ENCODE measurements around the gene FBH1. TPM values are rescaled to one million over a fixed set of nuclear protein-coding genes. Genes with fewer than 3 reads are reported as not detected.

Gene FBH1
- total and polyA plus RNA-seq, 9 of the 15 experiments (the other 6 are each of a cell fraction or from before 2014, with no cell fraction given): 13.4 to 108 (median 77.8) TPM

GRCh38 chr10:5940807-5941218, 50.8 kb downstream of the FBH1 start (continued):
- TF ChIP-seq BCLAF1 (IDR thresholded peaks at IDR 0.05; ENCODE audit: borderline replicate concordance in 1 of 2, control insufficient read depth in 1 of 2, low read depth in 2 of 2, low read length in 1 of 2) (0 out of 4 replicates have a peak, but pooled peaks of 1 of the 2 experiments have one; percentile 27), SMARCA4 (IDR thresholded peaks at IDR 0.05) (peak; percentile 80), GABPB2 (CRISPR knock-in tag; conservative IDR thresholded peaks at IDR 0.05) (no peak), MAZ (CRISPR knock-in tag; conservative IDR thresholded peaks at IDR 0.05 in 1 of 2, IDR thresholded peaks at IDR 0.05 in 1 of 2) (peak in 1 of 2 experiments; percentile 46; a peak in 1 of 4 replicates), HDAC2 (IDR thresholded peaks at IDR 0.05) (peak; percentile 54), HMBOX1 (IDR thresholded peaks at IDR 0.05) (peak; percentile 76; the same call in 1 of the 2 replicates), BRD9 (IDR thresholded peaks at IDR 0.05; ENCODE audit: low read depth, partially characterized antibody) (peak; percentile 27), ELK1 (CRISPR knock-in tag; IDR thresholded peaks at IDR 0.05) (no peak), STAT6 (CRISPR knock-in tag; IDR thresholded peaks at IDR 0.05) (no peak), CREBBP (IDR thresholded peaks at IDR 0.05; ENCODE audit: low read depth, low read length) (no peak), L3MBTL2 (IDR thresholded peaks at IDR 0.05) (0 out of 2 replicates have a peak, but pooled peaks have one; percentile 31), NFIC (IDR thresholded peaks at IDR 0.05) (peak; percentile 71), HLTF (IDR thresholded peaks at IDR 0.05) (peak; percentile 57; the same call in 1 of the 2 replicates), RUNX1 (IDR thresholded peaks at IDR 0.05; ENCODE audit: low read depth) (no peak), DIDO1 (tag; IDR thresholded peaks at IDR 0.05; ENCODE audit: low read depth) (no peak), MTA1 (IDR thresholded peaks at IDR 0.05; ENCODE audit: borderline replicate concordance) (0 out of 2 replicates have a peak, but pooled peaks have one; percentile 23), ARNT (IDR thresholded peaks at IDR 0.05) (peak; percentile 41 to 62; a peak in 1 of 4 replicates), CBFA2T3 (IDR thresholded peaks at IDR 0.05) (peak; percentile 87), DPF2 (IDR thresholded peaks at IDR 0.05) (peak; percentile 86), BACH1 (tag; IDR thresholded peaks at IDR 0.05) (no peak), LARP7 (IDR thresholded peaks at IDR 0.05) (peak; percentile 41; the same call in 1 of the 2 replicates), HDAC3 (IDR thresholded peaks at IDR 0.05; ENCODE audit: borderline replicate concordance, partially characterized antibody) (peak; percentile 62), NCOR1 (IDR thresholded peaks at IDR 0.05) (peak; percentile 84), PTTG1 (tag; IDR thresholded peaks at IDR 0.05; ENCODE audit: low read depth) (no peak)

Measured in K562 (cell line).